Adipose tissue (tissue), 3 donors: Measurements from ENCODE around the gene CALD1. TPM values are rescaled to one million over a fixed set of nuclear protein-coding genes. Genes with fewer than 3 reads are reported as not detected.
A peak's percentile ranks its signal among the peaks of the same experiment; 100 is the strongest.
"Not testable (repeated sequence)": the region's sequence is repeated elsewhere in the genome, so short reads cannot be mapped to it uniquely, and the experiment has no call there.

Source experiments
- H3K27ac ChIP-seq: one replicate; pipeline ENCODE4 v1.5.1; 2013; ENCODE audit warnings: low read depth, low read length
- WGBS, 3 donors: extraction: QIAGEN DNeasy Blood & Tissue Kit; methylation state at CpG; one replicate each; pipeline ENCODE4 v1.1.7; 2013; 5-methylcytosine and 5-hydroxymethylcytosine counted together
- polyA plus RNA-seq, 3 donors: library from polyadenylated mRNA; stranded (reverse); fragments of 200-250 nt; gene quantifications; one replicate each; pipeline ENCODE4 v1.2.3, GENCODE V29; 2013
- donor health status: healthy with polysubstance abuse.
- donor health status: Bipolar disorder and iron deficiency.
- donor health status: healthy.

CALD1 gene
- polyA plus RNA-seq, 3 donors, result 18.7 to 259 (median 86.3) TPM

- 97 to 100% (median 97%) methylated on average over 1 of the region's 1 CpG for whole genome bisulfite sequencing, 3 donors
- no peak overlapping the region for H3K27ac ChIP-seq
These were observed 168.4 kb downstream of the CALD1 start for GRCh38 chr7:134947831-134948230.

GRCh38 chr7:134948246-134948645 lies 168.8 kb downstream of the CALD1 start:
- 85 to 91% (median 89%) methylated on average over 4 of the region's 4 CpGs for WGBS, 3 donors

GRCh38 chr7:134948736-134949135 lies 169.3 kb downstream of the CALD1 start:
- WGBS, 3 donors, result 64 to 82% (median 68%) methylated on average over 1 of the region's 1 CpG
- no peak overlapping the region for H3K27ac ChIP-seq

More at GRCh38 chr7:134948246-134948645, 168.8 kb downstream of the CALD1 start:
- no peak overlapping the region for H3K27ac ChIP-seq

- H3K27ac ChIP-seq, result no peak overlapping the region
- WGBS, 3 donors, result 69 to 80% (median 75%) methylated on average over 3 of the region's 3 CpGs
These were observed 169.7 kb downstream of the CALD1 start for GRCh38 chr7:134949171-134949570.

GRCh38 chr7:134954197-134955082 lies 175.0 kb downstream of the CALD1 start:
- 47 to 49% (median 47%) methylated on average over 9 of the region's 9 CpGs for WGBS, 3 donors
- H3K27ac ChIP-seq, result no peak overlapping the region

- no peak overlapping the region for H3K27ac ChIP-seq
- 82 to 91% (median 89%) methylated on average over 3 of the region's 3 CpGs for WGBS, 3 donors
These were observed 177.6 kb downstream of the CALD1 start for GRCh38 chr7:134957005-134957404.

- H3K27ac ChIP-seq, result no peak overlapping the region
- WGBS, 3 donors, result 93 to 96% (median 94%) methylated on average over 5 of the region's 5 CpGs
These were observed 180.4 kb downstream of the CALD1 start for GRCh38 chr7:134959810-134960209.

- H3K27ac ChIP-seq, result no peak overlapping the region
These were observed 182.9 kb downstream of the CALD1 start for GRCh38 chr7:134962270-134962780.

GRCh38 chr7:134963036-134963435 lies 183.6 kb downstream of the CALD1 start:
- 62 to 80% (median 65%) methylated on average over 4 of the region's 4 CpGs for WGBS, 3 donors
- H3K27ac ChIP-seq, result no peak overlapping the region

GRCh38 chr7:134966691-134967090 lies 187.3 kb downstream of the CALD1 start:
- 68 to 89% (median 88%) methylated on average over 3 of the region's 3 CpGs for WGBS, 3 donors
- no peak overlapping the region for H3K27ac ChIP-seq

GRCh38 chr7:134968110-134968509 lies 188.7 kb downstream of the CALD1 start:
- WGBS, 3 donors, result 90 to 92% (median 91%) methylated on average over 4 of the region's 4 CpGs
- no peak overlapping the region for H3K27ac ChIP-seq

- WGBS, 3 donors, result 95 to 98% (median 96%) methylated on average over 3 of the region's 3 CpGs
- not testable (repeated sequence) for H3K27ac ChIP-seq
These were observed 202.2 kb downstream of the CALD1 start for GRCh38 chr7:134981645-134982044.

- 37 to 50% (median 49%) methylated on average over 8 of the region's 8 CpGs for WGBS, 3 donors
- no peak overlapping the region for H3K27ac ChIP-seq
These were observed 206.5 kb downstream of the CALD1 start for GRCh38 chr7:134985894-134986362.

- WGBS, 3 donors, result 0 to 1% (median 0%) methylated on average over 68 to 70 of the region's 70 CpGs
- peak within 1 kb of the TSS; percentile 0 for H3K27ac ChIP-seq
These were observed 207.2 kb downstream of the CALD1 start, which contains the start of gene AGBL3 for GRCh38 chr7:134986363-134987251. AGBL3 (plus strand) TSS chr7:134986508; CDS start chr7:134987934, 1,426 bp downstream.

GRCh38 chr7:134988161-134988560 lies 208.7 kb downstream of the CALD1 start:
- H3K27ac ChIP-seq, result no peak overlapping the region
- 82 to 90% (median 88%) methylated on average over 5 of the region's 5 CpGs for WGBS, 3 donors

- no peak overlapping the region for H3K27ac ChIP-seq
- WGBS, 3 donors, result 16 to 84% (median 78%) methylated on average over 2 of the region's 2 CpGs
These were observed 212.3 kb downstream of the CALD1 start for GRCh38 chr7:134991469-134992339.

- WGBS, 3 donors, result 28 to 66% (median 59%) methylated on average over 6 of the region's 6 CpGs
These were observed 213.3 kb downstream of the CALD1 start for GRCh38 chr7:134992626-134993179.

More at GRCh38 chr7:134992626-134993179, 213.3 kb downstream of the CALD1 start:
- no peak overlapping the region for H3K27ac ChIP-seq
